NB4 (cell line): ENCODE results near the gene BACH2.

Experiments used
- CTCF ChIP-seq: IDR thresholded peaks from one replicate; pipeline ENCODE4 v1.5.1; 2012; ENCODE audit warnings: low read depth, low read length
- TF ChIP-seq, protein P1 (sequence below): IDR thresholded peaks from 2 replicates; pipeline ENCODE4 v1.6.1; 2011; ENCODE audit warnings: low read depth, low read length

DNA sequence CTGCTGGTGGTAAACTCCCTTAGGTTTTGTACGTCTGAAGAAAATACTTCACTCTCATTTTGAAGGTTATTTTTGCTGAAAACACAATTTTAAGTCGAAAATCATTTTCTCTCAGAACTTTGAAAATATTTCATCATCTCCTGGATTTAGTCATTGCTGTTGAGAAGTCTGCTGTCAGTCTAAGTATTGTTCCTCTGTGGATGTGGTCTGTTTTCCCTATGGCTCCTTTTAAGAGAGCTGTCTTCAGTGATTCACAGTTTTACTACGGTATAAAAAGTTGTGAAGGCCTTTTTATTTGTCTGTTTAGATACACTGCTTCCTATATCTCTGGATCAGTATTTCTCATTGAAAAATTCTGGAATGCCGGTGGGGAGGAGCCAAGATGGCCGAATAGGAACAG lies 243.0 kb downstream of the BACH2 start:
- no peak for TF ChIP-seq CTCF
- TF ChIP-seq, protein P1, sequence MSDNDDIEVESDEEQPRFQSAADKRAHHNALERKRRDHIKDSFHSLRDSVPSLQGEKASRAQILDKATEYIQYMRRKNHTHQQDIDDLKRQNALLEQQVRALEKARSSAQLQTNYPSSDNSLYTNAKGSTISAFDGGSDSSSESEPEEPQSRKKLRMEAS = no peak
